ENCODE measurements around the gene SMYD4.
"Not testable (repeated sequence)": the region's sequence is repeated elsewhere in the genome, so short reads cannot be mapped to it uniquely, and the experiment has no call there.

SMYD4 gene

DNA sequence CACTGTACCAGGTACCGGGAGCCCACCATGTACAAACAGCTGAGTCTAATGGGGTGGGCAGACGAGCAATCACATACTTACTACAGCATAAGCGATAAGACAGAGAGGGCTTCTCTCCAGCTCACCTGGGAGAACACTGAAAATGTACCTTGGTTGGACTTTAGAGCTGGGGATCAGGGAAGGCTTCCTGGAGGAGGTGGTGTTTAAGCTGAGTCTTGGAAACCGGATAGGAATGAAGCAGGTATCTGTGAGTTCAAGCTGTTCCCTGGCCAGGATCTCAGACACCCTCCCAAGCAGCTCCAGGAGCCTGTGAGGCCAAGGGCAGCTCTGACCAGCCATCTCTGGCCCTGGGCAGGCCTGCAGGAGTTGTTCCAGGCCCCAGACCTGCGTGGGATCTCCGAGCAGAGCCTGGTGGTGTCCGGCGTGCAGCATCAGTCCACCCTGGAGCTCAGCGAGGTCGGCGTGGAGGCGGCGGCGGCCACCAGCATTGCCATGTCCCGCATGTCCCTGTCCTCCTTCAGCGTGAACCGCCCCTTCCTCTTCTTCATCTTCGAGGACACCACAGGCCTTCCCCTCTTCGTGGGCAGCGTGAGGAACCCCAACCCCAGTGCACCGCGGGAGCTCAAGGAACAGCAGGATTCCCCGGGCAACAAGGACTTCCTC lies 75.8 kb downstream of the SMYD4 start:
- no peak for DNase-seq

DNA sequence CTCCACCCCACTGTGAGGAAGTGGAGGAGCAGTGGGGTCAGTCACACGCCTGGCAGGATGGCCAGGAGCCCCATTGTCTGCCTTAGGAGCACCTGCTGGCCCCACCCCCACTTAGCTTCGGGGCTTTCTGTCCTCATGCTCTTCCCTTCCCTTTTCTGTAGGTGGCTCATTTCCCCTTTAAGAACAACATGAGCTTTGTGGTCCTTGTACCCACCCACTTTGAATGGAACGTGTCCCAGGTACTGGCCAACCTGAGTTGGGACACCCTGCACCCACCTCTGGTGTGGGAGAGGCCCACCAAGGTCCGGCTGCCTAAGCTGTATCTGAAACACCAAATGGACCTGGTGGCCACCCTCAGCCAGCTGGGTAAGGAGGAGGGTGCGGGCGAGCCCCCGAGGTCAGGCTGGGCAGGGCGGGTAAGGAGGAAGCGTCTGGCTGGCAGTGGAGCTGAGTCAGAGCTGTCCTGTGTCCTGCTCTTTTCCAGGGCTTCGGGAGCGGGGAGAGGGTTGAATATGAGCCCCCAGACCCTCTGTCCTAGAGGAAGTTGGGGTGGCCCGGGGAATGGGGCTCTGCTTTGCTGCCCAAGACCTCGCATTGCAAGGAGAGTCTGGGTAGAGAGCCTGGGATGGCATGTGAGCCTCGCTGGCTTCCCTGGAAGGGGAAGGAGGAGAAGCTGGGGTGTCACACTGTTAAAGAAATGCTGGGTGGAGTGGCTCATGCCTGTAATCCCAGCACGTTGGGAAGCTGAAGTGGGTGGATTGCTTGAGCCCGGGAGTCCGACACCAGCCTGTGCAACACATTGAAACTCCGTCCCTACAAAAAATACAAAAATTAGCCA lies 77.1 kb downstream of the SMYD4 start:
- DNase-seq, result no peak

DNA sequence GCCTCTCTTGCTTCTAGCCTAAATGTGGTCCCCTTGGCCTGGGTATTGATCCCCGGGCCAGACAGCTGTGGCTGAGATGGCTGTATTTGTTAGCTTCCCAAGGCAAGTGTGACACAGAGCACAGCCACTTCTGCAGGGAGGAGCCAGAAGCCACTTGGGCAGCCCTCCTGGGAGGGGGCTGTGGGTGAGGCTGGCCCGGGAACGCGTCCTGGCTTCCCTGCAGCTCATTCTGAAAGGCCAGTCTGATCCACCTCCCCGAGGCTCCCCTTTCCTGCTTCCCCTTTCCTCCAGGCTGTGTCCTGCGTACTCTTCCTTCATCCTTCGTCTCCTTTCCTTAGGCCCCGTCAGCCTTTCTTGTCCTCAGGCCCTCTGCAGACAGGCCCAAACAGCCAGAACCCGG lies 79.1 kb downstream of the SMYD4 start:
- no peak for DNase-seq

DNA sequence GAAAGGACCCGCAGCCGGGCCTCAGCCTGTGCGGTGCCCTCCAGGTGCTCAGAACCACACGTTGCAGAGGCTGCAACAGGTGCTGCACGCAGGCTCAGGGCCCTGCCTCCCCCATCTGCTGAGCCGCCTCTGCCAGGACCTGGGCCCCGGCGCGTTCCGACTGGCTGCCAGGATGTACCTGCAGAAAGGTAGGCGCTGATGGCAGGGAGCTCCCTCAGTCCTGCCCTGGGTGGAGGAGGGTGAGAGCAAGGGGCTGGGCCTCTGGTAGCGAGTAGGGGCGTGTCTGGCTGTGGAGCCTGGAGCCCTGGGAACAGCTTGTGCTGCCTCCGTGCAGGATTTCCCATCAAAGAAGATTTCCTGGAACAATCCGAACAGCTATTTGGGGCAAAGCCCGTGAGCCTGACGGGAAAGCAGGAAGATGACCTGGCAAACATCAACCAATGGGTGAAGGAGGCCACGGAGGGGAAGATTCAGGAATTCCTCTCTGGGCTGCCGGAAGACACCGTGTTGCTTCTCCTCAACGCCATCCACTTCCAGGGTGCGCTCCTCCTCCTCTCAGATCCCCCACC lies 82.6 kb downstream of the SMYD4 start:
- no peak for DNase-seq

DNA sequence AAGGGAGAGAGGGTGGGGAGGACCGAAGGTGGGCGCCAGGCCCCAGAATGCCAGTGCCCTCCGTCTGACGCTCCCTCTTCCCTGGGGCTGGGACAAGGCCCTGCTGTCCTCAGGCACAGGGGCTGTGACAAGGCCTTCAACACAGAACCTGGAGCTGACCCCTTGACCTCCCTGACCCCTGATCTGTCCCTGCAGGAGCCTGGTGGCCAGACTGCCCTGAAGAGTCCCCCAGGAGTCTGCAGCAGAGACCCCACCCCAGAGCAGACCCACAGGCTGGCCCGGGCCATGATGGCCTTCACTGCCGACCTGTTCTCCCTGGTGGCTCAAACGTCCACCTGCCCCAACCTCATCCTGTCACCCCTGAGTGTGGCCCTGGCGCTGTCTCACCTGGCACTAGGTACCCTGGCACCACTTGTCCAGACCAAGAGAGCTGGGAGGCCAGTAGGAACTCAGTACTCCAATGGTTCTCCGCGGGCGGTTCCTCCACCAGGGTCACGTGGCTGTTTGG lies 84.1 kb downstream of the SMYD4 start:
- DNase-seq, result no peak

DNA sequence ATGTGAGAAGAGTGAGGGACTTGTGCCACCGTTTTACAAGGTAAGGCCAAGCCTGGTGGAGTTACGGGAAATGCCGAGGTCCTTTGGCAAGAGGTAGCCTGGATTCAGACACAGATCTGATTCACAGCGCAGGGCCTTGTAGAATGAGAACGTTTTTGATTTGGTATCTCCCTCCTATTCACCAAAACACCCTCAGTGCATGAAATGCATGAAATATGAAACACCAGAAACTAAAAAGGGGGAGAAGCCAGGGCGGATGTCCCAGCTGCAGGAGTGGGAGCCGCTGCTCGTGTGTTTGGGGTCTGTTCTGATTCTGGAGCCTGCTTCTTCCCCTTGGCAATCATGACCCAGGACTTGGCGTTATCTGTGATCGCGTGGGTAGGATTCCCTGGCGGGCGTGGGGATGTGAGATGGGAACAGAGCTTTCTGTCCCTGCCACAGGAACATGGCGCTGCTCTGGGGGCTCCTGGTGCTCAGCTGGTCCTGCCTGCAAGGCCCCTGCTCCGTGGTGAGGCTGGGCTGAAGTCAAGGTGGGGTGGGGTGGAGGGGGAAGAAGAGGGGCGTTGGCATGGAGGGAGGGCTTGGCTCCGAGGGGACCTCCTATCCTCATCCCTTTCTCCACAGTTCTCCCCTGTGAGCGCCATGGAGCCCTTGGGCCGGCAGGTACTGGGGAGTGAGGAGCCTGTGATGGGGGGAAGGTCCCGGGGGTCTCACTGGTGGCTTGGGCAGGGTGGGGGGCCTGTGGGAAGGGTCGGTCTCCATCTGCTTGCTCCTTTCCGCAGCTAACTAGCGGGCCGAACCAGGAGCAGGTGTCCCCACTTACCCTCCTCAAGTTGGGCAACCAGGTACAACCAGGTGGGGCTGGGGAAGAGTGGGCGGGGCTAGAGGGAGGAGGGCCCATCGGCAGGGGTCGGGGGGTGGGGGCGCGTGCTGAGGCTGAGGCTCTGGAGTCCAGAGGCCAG lies 84.9 kb downstream of the SMYD4 start:
- no peak for DNase-seq

DNA sequence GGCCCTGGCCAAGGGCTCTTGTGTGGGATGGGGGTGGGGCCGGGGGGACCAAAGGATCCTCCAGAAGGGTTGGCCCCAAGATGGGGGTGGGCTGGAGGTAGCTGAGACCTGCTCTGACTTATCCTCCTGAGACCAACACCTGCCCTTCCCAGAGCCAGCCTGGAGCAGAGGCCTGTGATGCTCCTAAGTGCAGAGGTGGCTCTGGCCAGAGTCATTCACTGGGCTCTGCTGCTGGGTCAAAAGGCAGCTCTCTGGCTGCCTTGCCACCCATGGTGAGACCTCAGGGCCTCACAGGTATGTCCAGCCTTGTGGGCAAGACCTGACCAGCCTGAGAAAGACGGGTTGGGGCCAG lies 86.6 kb downstream of the SMYD4 start:
- no peak for DNase-seq

DNA sequence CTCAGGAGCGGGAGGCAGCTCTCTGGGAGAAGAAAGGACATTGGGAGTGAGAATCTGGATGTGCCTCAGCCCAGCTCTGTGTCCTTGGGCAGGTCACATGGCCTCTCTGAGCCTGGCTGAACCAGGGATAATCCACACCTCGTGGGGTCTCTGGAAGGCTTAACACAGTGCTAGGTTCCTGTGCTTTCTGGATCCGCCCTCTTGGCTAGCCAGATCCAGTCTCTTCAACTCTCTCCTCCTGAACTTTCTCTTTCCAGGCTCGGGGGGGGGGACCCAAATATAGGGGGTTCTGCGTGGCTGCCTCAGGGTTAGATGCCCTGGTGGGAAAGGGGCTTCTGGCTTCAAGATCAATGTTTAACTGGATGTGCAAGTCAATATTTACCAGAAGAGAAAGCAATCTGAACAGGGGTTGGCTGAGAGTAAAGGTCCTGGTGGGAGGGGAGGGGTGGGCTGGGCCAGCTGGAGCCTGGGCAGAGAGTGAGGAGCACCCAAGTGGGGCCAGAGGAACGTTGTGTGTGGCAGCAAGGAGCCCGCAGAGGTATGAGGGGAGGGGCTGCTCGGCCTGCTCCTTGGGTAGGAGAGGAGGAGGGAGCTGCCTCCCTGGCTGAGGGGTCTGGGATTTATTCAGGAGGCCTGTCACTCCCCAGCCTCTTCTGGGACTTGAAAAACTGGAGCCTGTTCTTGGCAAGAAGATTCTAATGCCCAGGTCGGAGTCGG lies 87.2 kb downstream of the SMYD4 start, which contains the start of gene SERPINF2:
TSS of gene SERPINF2 (plus strand) at position 501 of the 717 bp plus-strand sequence. CDS start 2,125 bp downstream, outside the sequence.
- no peak for DNase-seq

DNA sequence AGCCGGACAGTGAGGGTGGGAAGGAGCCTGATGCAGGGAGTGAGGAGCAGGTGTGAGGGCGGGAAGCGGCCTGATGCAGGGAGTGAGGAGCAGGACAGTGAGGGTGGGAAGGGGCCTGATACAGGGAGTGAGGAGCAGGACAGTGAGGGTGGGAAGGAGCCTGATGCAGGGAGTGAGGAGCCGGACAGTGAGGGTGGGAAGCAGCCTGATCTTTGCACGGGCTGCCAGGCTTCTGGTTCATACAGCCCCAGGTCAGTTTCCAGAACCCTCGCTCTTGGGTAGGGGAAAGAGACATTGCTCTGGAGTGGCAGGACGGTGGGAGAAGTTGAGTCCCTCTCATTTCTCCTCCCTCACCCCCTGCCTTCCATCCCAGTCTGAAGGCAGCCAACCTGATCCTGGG lies 87.8 kb downstream of the SMYD4 start:
- DNase-seq, result not testable (repeated sequence)

DNA sequence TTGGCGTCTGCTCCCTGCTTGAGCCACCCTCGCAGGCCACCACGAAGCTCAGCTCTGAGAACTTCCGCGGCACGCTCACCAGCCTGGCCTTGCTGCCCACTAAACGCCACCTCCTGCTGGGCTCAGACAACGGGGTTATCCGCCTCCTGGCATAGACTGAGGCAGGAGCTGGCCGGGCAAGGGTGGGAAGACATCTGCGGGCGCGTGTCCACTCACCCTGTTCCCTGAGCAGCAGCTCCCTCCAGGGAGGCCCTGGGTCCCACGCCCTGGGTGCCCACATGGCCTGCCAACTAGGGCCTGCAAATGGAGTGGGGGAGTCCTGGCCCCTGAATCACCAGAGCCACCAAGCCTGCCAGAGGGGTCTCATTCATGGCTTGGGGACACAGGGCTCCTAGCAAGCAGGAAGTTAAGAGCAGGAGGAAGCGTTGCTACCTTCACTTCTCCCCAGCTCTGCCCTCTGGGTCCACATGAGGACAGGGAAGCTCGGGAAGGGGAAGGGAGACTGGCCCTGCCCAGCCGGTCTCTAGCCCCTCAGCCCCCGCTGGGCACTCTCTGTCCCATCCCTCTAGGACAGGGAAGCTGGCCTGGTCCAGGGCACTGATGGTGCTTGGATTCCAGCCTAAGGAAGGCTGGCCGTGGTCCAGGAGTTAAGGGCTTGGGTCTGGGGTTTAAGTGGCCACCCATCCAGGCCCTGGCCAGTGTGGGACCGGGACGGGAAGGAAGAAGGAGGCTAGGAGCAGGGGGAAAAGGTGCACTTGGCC lies 92.0 kb downstream of the SMYD4 start:
- DNase-seq, result no peak

DNA sequence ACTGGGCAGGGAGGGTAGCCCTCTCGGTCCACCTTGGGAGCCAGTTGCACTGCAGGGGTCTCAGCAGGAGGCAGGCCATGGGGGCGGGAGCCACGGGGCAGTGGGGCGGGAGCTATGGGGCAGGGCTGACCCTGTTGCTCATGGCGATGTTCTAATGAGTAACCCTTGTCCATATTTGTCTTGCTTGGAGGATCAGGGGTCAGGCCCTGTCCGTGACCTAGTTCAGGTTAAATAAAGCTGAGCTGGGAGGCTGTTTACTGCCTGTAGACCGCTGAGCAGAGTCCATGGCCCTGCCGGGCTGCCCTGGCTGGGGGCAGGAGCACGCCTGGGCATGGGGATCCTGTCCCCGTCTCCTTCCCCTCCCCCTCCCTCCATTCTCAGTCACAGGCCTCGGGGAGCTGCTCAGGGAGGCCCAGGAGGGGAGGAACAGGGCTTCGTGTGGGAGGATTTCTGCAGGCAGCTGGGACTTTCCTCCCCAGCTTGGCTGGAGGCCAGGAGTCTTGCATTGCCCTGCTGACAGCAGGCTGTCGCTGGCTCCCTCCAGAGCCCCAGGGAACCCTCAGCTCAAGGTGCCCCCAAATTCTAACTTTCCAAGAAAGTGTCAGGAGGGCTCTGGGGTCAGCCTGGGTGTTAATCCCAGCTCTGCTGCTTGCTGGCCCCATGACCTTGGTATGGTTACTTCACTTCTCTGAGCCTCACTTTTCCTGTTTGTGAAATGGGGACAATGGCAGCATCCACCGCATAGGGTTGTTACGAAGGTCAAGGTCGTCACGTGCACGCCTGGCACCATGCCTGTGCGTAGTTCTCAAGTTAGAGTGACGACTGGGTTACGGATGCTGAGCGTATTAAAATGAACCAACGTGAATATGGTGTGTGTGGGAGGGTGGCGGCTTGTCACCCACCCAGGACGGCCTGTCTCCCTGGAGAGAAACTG lies 93.1 kb downstream of the SMYD4 start:
- no peak for DNase-seq

DNA sequence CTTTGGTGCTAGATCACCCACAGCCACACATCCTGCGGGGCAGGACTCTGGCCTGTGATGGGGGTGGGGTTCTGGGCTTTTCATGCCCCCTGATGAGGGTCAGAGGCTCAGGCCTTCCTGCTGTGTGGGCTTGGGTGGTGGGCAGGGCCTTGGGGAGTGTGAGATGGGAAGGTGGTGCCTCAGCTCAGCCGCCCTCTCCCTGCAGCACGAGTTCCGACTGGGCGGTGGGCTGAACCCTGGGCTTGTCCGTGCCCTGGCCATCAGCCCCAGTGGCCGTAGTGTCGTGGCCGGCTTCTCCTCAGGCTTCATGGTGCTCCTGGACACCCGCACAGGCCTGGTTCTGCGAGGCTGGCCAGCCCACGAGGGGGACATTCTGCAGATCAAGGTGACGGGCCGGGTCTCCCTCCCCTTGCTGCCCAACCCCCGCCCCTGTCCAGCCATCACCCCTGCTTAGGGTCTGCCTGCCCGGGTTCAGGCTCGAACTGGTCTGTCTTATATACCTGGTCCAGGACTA lies 93.8 kb downstream of the SMYD4 start:
- DNase-seq, result no peak

DNA sequence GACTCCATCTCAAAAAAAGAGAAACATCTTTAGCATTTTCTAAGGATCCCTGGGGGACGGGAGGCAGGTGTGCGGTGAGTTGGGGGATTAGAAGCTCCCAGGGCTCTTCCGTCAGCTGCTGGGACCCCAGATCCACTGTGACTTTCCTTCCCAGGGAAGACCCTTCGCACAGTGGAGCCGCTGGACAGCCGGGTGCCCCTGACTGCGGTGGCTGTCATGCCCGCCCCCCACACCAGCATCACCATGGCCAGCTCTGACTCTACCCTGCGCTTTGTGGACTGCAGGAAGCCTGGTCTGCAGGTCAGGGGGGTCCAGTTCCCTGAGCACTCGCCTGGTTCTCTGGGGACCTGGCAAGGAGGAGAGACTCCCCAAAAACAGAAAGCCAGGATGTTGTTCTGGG lies 94.3 kb downstream of the SMYD4 start:
- DNase-seq, result no peak

DNA sequence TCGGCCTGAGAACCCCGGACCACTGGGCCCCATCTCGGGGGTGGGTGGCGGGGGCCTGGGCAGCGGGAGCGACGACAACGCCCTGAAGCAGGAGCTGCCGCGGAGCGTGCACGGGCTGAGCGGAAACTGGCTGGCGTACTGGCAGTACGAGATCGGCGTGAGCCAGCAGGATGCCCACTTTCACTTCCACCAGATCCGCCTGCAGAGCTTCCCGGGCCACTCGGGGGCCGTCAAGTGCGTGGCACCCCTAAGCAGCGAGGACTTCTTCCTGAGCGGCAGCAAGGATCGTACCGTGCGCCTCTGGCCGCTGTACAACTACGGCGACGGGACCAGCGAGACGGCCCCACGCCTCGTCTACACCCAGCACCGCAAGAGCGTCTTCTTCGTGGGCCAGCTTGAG lies 95.9 kb downstream of the SMYD4 start:
- DNase-seq, result no peak

DNA sequence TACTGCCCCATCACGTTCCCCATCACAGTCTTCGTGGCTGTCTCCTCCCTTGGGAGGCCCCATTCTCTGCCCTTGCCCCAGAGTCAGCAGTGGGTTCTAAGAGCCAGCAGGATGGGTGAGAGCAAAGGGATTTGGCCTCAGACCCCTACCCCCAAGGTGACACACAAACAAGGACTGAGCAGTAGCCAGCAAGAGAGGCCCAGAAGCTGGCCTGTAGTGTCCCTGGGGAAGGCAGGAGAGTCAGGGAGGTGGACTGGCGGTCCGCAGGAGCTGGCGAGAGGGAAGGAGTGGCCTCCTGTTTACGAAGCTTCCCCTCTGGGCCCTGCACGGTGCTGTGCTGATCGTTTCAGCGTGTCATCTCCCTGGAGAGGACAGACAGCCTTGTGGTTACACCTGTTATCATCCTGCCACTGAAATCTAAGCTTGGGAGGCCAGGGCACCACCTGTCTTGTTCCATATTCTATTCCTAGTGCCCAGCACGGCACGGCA lies 96.8 kb downstream of the SMYD4 start:
- no peak for DNase-seq

DNA sequence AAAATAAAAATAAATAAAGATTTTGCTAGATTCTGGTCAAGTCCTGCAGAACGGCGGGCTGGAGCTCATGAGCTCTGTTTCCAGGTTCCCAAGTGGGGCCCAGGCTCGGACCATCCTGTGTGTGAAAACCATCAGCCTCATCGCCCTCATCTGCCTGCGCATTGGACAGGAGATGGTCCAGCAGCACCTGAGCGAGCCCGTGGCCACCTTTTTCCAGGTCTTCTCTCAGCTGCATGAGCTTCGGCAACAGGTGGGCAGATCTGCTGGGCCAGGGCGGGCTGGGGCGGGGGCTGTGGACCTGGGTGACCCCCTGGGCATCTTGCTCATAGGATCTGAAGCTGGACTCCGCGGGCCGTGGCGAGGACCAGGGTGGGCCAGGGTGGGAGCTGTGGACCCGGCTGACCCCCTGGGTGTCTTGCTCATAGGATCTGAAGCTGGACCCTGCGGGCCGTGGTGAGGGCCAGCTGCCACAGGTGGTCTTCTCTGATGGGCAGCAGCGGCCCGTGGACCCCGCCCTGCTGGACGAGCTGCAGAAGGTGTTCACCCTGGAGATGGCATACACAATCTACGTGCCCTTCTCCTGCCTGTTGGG lies 97.4 kb downstream of the SMYD4 start:
- DNase-seq, result no peak

DNA sequence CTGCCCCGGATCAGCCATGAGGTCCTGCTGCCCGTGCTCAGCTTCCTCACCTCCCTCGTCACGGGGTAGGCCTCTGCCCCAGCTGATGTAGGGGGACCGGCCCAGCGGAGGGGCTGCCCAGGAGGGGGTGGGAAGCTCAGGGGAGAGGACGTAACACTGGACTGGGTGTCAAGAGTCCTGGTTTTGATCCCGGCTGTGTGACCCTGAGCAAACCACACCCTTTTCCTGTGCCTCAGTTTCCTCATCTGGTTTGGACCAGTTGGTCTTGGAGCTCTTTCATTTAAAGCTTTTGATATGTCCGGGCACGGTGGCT lies 98.6 kb downstream of the SMYD4 start:
- DNase-seq, result no peak

DNA sequence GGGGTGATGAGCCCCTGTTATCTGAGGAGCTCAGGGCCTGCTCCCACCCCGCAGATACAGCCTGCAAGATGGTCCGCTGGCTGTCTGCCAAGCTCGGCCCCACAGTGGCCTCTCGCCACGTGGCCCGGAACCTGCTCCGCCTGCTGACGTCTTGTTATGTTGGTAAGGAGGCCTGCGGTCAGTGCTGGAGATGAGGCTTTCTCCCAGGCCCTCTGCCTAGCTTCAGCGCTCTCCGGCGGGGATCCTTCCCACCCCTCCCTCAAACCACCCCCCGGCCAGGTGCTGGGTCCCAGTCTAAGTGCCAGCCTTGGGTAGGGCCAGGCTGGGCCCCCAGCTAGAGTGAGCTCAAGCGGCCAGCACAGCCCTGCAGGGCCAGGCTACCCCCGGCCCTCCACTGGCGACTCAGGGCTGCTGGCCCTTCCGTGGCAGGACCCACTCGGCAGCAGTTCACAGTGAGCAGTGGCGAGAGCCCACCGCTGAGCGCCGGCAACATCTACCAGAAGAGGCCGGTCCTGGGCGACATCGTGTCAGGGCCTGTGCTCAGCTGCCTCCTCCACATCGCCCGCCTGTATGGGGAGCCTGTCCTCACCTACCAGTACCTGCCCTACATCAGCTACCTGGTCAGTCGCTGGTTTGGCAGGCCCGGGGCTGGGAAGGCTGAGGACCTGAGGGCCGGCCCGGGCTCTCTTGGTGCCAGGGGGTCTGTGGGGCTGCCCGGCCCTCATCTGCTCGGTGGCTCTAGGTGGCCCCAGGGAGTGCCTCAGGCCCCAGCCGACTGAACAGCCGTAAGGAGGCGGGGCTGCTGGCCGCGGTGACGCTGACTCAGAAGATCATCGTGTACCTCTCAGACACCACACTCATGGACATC lies 99.1 kb downstream of the SMYD4 start:
- no peak for DNase-seq

All from hippocampal formation (tissue), 2 donors.